RWPE2 (cell line): Measurements from ENCODE around the gene PYGO2.

Source experiments
- ATAC-seq: fragments of 200-7000 bp; cut with Tn5 transposase; 3 replicates; pipeline ENCODE4 v1.9.1; 2021; ENCODE audit warnings: low read depth
- DNase-seq: peaks from one replicate; pipeline ENCODE4 v3.0.0-alpha.2; 2020; ENCODE audit warnings: low spot score
- H3K27ac ChIP-seq: fragments of 450-650 bp; 2 replicates; pipeline ENCODE4 v1.5.1; 2017; ENCODE audit warnings: mild to moderate bottlenecking; ENCODE audit not compliant: poor library complexity, severe bottlenecking
- H3K27me3 ChIP-seq: fragments of 250-450 bp; sonication (Bioruptor Pico); 2 replicates; pipeline ENCODE4 v1.5.1; 2021; ENCODE audit warnings: mild to moderate bottlenecking, moderate library complexity; ENCODE audit not compliant: insufficient read depth, poor library complexity, severe bottlenecking
- H3K36me3 ChIP-seq: fragments of 250-450 bp; sonication (Bioruptor Pico); 2 replicates; pipeline ENCODE4 v1.5.1; 2020; ENCODE audit warnings: low read depth, mild to moderate bottlenecking, moderate library complexity
- H3K4me1 ChIP-seq: fragments of 250-450 bp; sonication (Bioruptor Pico); 2 replicates; pipeline ENCODE4 v1.5.1; 2021; ENCODE audit warnings: mild to moderate bottlenecking, moderate library complexity; ENCODE audit not compliant: insufficient read depth, poor library complexity, severe bottlenecking
- H3K4me3 ChIP-seq: fragments of 250-450 bp; sonication (Bioruptor Pico); 2 replicates; pipeline ENCODE4 v1.5.1; 2021; ENCODE audit warnings: mild to moderate bottlenecking, moderate library complexity; ENCODE audit not compliant: severe bottlenecking
- H3K9me3 ChIP-seq: fragments of 250-450 bp; sonication (Bioruptor Pico); 2 replicates; pipeline ENCODE4 v1.5.1; 2021; ENCODE audit warnings: mild to moderate bottlenecking, moderate library complexity; ENCODE audit not compliant: severe bottlenecking
- TF ChIP-seq, protein P1 (sequence below): fragments of 450-650 bp; IDR thresholded peaks from one replicate; pipeline ENCODE4 v1.5.1; 2017; ENCODE audit warnings: mild to moderate bottlenecking, moderate library complexity; ENCODE audit not compliant: poor library complexity, severe bottlenecking

Gene PYGO2

DNA sequence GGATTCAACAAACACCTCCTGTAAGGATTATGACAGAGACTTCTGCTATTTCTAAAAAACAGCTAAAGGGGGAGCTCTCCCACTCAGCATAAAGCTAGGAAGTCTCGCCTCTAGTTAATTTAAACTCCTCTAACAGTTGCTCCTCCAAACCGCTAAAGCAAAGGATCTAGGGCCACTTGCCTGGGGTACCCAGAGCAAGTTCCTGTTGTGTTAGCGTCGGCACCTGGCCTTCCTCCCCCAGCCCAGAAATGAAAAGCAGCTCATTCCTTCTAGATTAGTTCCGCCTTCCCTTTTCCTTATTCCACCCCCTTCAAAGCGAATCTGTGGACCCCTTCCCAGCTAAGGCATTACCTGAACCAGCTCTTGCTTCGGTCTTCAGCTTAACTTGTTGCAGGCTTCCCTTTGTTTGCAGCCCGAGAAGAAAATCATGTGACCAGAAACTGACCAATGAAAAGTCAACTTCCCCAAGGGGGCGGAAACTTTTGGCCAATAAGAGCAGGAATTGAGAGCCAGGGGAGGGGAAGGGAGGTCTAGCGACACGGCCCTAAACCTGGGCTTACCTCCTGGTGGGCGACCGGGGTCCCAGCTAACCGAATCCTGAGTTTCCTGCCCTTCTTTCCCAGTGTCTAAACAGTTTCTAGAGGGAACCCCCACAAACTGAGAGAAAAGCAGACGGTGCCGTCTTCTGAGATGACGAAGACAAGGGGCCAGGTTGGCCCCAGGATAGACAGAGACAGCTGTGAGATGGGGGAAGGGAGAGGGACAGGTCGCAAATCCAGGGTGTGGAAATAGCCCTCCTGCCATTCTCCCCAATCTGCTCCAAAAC, 5.7 kb downstream of the PYGO2 start, which contains the start of gene PBXIP1:
Gene PBXIP1, minus strand, starts transcription at position 382 of the 826 bp plus-strand sequence. CDS start 2,378 bp downstream, outside the sequence.
- Histone ChIP-seq H3K36me3 (peaks cover 8% of the 10 kb centered on the region), H3K27me3 (no peaks in the 10 kb centered on the region), H3K4me3 (peak within 1 kb of the TSS; percentile 33), H3K27ac (peak within 1 kb of the TSS; percentile 36), H3K9me3 (no peaks in the 10 kb centered on the region), H3K4me1 (peaks cover 10% of the 10 kb centered on the region)
- TF ChIP-seq, protein P1, sequence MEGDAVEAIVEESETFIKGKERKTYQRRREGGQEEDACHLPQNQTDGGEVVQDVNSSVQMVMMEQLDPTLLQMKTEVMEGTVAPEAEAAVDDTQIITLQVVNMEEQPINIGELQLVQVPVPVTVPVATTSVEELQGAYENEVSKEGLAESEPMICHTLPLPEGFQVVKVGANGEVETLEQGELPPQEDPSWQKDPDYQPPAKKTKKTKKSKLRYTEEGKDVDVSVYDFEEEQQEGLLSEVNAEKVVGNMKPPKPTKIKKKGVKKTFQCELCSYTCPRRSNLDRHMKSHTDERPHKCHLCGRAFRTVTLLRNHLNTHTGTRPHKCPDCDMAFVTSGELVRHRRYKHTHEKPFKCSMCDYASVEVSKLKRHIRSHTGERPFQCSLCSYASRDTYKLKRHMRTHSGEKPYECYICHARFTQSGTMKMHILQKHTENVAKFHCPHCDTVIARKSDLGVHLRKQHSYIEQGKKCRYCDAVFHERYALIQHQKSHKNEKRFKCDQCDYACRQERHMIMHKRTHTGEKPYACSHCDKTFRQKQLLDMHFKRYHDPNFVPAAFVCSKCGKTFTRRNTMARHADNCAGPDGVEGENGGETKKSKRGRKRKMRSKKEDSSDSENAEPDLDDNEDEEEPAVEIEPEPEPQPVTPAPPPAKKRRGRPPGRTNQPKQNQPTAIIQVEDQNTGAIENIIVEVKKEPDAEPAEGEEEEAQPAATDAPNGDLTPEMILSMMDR: peak; percentile 40
- ATAC-seq (peak; percentile 84), DNase-seq (no peak)

DNA sequence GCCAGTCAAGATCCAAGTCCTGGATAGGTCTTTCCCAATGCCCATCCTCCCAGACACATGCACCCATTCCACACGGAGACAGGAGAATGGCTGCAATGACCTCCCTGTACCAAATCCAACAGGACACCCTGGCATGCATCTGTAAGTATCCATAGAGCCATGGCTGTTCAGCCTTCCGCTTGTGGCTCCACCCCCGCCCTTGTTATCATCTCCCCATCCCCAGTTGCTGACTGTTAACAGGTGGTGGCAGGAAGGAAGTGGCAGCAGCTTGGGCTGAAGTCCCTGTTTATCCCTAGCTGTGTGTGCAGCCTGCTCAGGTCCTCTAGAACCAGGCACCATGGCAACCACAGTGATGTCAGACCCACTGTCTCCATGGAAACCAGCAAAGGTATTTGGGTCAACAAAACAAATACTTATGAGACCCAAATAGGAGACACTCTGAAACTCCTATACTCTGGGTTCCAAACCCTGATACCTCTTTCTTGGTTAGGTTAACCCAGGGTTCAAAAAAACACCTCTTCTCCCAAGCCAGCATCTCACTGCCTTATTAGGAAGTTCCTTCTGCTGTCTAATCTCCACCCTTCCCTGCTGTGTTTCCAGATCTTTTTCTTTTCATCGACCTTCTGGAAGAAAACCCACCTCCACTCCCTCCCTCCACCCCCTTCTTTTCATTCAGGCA, 6.4 kb downstream of the PYGO2 start:
- DNase-seq (no peak), ATAC-seq (no peak; the same call in 2 of the 3 replicates)
- Histone ChIP-seq H3K27ac (peak overlapping the region; percentile 36), H3K4me3 (peak overlapping the region; percentile 33), H3K9me3 (no peaks in the 10 kb centered on the region), H3K4me1 (peaks cover 10% of the 10 kb centered on the region), H3K36me3 (peaks cover 8% of the 10 kb centered on the region), H3K27me3 (no peaks in the 10 kb centered on the region)
- TF ChIP-seq, protein P1: no peak

DNA sequence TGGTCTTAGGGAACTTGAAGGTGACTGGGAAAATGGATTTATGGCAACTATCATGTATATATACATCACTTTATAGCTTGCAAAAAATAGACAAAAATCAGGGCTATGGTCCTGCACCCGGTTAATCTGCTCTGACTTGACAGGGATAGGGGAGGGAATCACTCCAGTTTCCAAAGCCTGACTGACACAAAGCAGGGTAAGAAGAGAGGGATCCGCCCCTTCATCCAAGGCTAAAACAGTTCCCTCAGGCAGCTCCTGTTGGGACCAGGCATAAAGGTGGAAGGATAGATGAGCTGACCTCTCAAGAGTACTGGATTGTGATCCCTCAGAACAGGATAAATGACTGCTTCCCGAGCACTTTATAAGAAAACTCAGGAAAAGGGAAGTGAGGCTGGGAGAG, 7.0 kb downstream of the PYGO2 start:
- Histone ChIP-seq H3K4me1 (peaks cover 10% of the 10 kb centered on the region), H3K27me3 (no peaks in the 10 kb centered on the region), H3K9me3 (no peaks in the 10 kb centered on the region), H3K36me3 (peaks cover 4% of the 10 kb centered on the region), H3K4me3 (no peak overlapping the region), H3K27ac (no peak overlapping the region)
- no peak for ATAC-seq
- TF ChIP-seq, protein P1: no peak
- DNase-seq: no peak

- TF ChIP-seq, protein P1: no peak
- Histone ChIP-seq H3K4me3 (no peak overlapping the region), H3K27me3 (no peaks in the 10 kb centered on the region), H3K4me1 (peaks cover 10% of the 10 kb centered on the region), H3K27ac (no peak overlapping the region), H3K36me3 (no peaks in the 10 kb centered on the region), H3K9me3 (no peaks in the 10 kb centered on the region)
- ATAC-seq (no peak), DNase-seq (no peak)
These were observed 8.0 kb downstream of the PYGO2 start for GRCh38 chr1:154953611-154954038.
